Esophagus muscularis mucosa (tissue), 4 donors: ENCODE results near the gene TBCD.

ENCODE experiments used
- CTCF ChIP-seq, 3 experiments: fragments of 200-600 bp in 2 of 3; fragments of 450-650 bp in 1 of 3; sonication (generic) in 2 of 3; IDR thresholded peaks; one replicate each; pipeline ENCODE4 v1.5.1; 2017 to 2019; ENCODE audit warnings: antibody characterized with exemption in 3 of 3, mild to moderate bottlenecking in 2 of 3, moderate library complexity in 1 of 3
- EP300 ChIP-seq: sonication (generic); formaldehyde crosslinking; IDR thresholded peaks from one replicate; pipeline ENCODE4 v1.6.1; 2017; ENCODE audit warnings: antibody characterized with exemption
- POLR2A ChIP-seq: fragments of 450-650 bp; IDR thresholded peaks from one replicate; pipeline ENCODE4 v1.6.1; 2017; ENCODE audit warnings: antibody characterized with exemption, moderate library complexity, mild to moderate bottlenecking, low read depth
- POLR2AphosphoS5 ChIP-seq, 2 donors: sonication (generic); formaldehyde crosslinking; IDR thresholded peaks; one replicate each; pipeline ENCODE4 v1.6.1; 2017; ENCODE audit warnings: antibody characterized with exemption in 2 of 2

GRCh38 chr17:82932518-82933310 is 180.8 kb downstream of the TBCD start:
- TF ChIP-seq CTCF (IDR thresholded peaks at IDR 0.05) (no peak), EP300 (no peak), POLR2A (no peak), POLR2AphosphoS5 (IDR thresholded peaks at IDR 0.05) (no peak)
